Activated T-cell treated with anti-CD3 and anti-CD28 coated beads for 48 hours (primary cell): ENCODE results near the gene NR2F1-AS1.
"Not testable (repeated sequence)": the region's sequence is repeated elsewhere in the genome, so short reads cannot be mapped to it uniquely, and the experiment has no call there.

Experiments used
- DNase-seq: peaks from one replicate; pipeline ENCODE4 v3.0.0-alpha.2; 2020; ENCODE audit warnings: low read depth

Gene NR2F1-AS1

DNA sequence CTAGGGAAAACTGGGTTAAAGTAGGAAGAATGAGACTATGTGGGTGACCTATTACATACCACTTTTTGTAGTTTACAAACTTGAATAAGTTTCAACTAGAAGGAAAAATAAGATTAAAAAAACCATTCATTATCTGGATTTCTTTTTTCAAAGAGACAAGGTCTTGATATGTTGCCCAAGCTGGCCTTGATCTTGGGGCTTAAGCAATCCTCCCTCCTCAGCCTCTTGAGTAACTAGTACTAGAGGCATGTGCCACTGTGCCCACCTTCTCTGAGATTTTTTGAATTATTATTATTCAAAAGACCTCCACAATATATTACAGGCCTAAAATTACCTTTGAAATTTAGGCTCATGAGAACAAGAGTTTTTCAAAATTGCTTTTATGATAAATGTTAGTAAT, 63.2 kb downstream of the NR2F1-AS1 start:
- no peak for DNase-seq

DNA sequence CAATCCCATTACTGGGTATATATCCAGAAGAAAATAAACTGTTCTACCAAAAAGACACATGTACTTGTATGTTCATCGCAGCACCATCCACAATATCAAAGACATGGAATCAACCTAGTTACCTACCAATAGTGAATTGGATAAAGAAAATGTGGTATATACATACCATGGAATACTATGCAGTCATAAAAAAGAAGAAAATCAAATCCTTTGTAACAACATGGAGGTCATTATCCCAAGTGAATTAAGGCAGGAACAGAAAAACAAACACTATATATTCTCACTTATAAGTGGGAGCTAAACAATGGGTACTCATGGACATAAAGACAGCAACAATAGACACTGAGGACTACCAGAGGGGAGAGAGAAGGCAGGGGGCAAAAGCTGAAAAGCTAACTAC, 67.7 kb downstream of the NR2F1-AS1 start:
- DNase-seq = no peak

DNA sequence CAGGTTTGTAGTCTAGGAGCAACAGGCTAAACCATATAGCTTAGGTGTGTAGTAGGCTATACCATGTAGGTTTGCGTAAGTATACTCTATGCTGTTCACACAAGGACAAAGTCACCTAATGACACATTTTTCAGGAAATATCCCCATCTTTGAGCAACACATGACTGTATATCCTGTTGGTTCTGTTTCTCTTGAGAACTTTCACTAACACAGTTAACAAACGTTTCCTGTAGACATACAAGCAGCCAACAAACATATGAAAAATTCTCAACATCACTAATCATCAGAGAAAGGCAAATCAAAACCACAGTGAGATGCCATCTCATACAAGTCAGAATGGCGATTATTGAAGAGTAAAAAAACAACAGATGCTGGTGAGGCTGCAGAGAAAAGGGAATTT, 68.2 kb downstream of the NR2F1-AS1 start:
- DNase-seq = no peak

DNA sequence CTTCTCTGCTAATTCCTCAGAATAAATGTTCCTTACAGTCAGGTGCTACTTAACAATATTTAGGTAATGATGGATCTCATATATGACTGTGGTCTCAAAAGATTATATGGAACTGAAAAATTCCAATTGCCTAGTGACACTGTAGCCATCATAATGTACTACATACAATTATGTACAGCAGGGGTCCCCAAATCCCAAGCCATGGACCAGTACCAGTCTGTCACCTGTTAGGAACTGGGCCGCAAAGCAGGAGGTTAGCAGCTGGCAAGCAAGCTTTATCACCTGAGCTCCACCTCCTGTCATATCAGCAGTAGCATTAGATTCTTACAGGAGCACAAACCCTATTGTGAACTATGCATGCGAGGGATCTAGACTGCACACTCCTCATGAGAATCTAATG, 69.6 kb downstream of the NR2F1-AS1 start:
- DNase-seq = no peak

DNA sequence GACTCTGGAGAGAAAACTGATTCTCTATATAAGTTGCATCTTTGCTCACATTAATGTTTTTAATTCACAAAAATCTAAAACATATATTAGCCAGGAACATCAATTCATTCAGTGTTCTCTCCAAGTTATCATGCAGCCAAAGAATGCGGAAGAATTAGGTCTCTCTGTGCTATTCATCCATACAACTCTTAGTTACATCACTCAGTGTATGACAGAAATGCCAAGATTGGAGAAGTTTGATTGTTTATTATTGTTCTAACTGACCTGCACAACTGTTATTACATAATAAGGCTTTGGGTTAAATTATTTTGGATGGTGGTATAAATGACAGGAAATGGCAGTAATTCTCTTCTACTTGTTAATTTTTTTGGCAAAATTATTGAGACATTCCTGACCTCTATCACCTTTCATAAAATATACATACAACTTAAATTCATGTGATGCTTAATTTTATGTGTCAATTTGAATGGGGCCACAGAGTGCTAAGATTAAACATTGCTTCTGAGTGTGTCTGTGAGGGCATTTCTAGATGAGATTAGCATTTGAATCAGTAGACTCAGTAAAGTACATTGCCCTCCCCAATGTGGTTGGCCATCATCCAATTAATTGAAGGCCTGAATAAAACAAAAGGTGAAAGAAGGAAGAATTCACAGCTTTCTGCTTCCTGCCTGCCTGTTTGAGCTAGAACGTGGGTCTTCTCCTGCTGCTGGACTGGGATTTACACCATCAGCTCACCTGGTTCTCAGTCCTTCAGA, 70.2 kb downstream of the NR2F1-AS1 start:
- no peak for DNase-seq

DNA sequence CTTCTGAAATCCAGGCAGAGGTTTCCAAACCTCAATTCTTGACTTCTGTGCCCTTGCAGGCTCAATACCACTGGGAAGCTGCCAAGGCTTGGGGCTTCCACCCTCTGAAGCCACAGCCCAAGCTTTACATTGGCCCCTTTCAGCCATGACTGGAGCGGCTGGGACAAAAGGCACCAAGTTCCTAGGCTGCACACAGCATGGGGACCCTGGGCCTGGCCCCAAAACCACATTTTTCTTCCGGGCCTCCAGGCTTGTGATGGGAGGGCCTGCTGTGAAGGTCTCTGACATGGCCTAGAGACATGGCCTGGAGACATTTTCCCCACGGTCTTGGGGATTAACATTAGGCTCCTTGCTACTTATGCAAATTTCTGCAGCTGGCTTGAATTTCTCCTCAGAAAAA, 75.5 kb downstream of the NR2F1-AS1 start:
- not testable (repeated sequence) for DNase-seq

DNA sequence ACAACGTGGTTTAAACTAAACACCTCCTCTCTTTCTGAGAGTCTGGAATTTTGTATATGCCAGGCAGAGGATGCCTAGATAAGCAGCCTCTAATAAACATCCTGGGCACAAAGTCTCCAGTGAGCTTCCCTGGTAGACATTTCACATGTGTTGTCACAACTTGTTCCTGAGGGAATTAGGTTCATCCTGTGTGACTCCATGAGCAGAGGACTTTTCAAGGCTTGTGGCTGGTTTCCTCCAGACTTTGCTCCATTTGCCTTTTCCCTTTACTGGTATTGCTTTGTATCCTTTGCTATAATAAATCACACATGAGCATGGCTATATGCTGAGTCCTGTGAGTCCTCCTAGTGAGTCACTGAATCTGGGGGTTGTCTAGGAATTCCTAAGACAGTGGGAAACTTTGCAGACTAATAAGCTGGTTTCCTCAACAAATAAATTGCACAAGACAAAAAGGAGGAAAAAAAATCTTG, 77.4 kb downstream of the NR2F1-AS1 start:
- no peak for DNase-seq

DNA sequence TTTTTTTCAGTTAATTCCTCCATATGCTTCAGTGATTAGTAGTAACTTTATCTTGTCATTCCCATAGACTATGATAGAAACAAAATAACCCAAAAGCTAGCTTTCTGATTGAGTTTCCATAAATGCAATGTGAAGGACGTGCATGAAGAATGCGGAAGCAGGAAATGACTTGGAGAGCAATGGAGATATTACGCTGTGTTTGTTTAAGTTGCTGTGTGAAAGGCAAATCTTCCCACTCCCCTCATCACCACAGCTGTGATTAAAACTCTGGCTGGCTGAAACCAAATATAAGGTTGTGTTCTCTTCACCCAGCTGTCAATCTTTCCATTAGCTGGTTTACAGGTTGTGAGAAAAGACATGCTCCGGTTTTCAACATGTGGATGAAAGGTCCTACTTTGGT, 83.9 kb downstream of the NR2F1-AS1 start:
- DNase-seq = no peak

DNA sequence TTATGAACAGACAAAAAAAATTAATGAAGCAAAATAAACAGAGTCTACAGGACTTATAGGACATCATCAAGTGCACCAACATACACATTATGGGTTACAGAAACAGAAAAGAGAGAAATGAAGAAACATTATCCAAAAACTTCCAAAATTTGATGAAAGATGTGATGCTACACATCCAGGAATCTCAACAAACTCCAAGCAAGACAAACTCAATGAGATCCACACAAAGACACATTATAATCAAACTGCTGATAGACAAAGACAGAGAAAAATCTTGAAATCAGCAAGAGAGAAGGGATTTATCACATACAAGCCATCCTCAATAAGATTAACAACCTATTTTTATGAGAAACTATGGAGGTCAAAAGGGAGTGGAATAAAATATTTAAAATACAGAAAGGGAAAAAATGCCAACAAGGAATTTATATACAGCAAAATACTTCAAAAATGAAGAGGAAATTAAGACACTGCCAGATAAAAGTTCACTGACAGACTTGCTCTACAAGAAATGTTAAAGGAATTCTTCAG, 101.0 kb downstream of the NR2F1-AS1 start:
- no peak for DNase-seq

DNA sequence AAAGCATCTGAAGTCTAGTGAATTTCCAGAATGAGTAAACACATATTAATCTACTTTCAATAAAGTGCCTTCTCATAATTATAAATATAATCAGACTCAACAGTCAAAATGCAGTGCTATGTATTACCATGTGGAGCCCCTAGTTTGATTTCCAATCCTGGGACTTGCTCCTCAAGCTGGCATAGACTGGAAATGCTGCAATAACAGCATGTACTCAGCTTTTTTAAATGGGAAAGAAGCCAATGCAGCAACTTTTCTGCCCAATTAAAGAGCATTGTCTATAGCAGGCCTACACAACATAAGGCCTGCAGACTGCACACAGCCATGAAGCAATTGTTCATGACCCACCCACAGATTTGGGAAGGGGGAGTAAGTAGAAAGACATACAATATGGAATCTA, 103.2 kb downstream of the NR2F1-AS1 start:
- DNase-seq = no peak

DNA sequence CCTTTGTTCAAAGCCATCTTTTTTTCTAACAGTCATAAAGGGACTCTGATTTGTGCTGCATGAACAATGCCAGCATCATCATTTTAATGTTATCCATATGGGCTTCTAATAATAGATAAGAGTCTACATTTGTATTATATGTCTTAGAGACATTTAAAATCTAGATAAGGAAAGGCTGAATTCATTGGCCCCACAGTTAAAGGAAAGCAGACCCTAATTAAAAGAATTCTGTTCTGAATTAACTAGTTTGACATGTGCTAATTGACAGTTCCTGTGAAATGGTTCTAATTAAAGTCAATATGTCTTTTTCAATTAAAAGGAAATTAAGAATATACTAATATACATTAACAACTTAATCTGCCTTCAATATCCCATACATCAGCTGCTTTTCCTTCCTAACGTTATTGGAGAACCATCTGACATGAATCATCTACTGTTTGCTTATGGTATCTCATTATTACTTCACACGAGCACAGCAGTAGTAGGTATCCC, 104.7 kb downstream of the NR2F1-AS1 start:
- DNase-seq = no peak

DNA sequence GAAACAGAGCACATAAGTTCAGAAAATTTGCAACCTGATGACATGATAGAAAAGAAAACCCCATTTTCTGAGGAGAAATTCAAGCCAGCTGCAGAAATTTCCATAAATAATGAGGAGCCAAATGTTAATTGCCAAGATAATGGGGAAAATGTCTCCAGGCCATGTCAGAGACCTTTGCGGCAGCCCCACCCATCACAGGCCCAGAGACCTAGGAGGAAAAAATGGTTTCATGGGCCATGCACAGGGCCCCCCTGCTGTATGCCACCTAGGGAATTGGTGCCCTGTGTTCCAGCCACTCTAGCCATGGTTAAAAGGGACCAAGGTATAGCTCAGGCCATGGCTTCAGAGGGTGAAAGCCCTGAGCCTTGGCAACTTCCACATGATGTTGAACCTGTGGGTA, 118.1 kb downstream of the NR2F1-AS1 start:
- no peak for DNase-seq

DNA sequence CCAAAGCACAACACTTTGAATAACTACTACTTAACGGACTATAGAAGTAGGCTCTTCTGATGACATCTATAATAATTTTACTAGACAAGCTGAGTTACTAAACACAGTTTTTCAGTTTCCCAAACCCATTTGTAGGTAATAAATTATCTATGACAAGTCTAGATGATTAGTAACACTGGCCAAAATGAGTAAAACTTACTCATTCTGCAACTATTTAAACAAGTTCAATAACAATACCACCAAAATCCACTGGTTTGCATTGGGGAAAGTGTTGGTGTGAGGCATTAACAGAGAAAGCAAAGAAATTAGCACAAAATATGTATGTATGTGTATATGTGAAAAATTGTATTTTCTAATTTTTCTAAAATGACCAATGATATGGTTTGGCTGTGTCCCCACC, 119.3 kb downstream of the NR2F1-AS1 start:
- no peak for DNase-seq

DNA sequence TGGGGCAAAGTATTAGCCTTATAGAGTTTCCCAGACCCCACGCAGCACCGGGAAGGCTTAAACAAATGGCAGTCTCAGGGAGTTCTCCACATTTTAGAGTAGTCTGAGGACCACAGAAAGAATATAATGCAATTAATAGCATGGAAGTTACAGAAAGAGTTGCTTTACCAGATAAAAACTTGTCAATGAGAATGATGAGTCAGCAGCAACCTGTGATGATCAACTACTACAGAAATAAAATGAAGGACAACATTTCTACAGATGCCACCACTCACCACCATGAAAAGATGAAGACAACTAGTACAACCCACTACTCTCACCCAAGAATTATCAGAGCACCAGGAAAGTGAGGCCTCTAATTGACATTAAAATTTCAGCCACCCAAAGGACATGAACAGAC, 120.7 kb downstream of the NR2F1-AS1 start:
- DNase-seq = no peak

DNA sequence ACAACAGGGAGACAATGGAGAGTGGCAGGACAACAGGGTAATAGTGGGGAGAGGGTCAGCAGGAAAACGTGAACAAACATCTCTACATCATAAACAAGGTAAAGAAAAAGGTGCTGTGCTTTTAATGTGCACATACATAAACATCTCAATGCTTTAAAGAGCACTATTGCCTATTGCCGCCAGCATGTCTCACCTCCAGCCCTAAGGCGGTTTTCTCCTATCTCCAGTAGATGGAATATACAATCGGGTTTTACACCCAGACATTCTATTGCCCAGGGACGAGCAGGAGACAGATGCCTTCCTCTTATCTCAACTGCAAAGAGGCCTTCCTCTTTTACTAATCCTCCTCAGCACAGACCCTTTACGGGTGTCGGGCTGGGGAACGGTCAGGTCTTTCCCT, 124.2 kb downstream of the NR2F1-AS1 start:
- DNase-seq = not testable (repeated sequence)

DNA sequence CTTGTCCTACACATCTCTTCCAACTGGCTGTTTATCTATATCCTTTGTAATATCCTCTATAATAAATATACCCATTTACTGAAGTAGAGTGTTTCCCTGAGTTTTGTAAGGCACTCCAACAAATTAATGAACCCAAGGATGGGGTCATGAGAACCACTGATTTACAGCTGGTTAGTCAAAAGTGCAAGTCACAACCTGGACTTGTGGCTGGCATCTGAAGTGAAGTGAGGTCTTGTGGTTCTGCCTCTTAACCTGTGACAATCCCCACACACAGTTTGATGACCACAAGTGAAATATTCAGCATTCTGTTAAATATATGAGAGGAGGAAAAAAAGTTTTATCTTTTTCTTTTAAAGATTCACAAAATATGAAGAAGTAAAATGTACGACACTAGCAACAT, 126.1 kb downstream of the NR2F1-AS1 start:
- DNase-seq = no peak

DNA sequence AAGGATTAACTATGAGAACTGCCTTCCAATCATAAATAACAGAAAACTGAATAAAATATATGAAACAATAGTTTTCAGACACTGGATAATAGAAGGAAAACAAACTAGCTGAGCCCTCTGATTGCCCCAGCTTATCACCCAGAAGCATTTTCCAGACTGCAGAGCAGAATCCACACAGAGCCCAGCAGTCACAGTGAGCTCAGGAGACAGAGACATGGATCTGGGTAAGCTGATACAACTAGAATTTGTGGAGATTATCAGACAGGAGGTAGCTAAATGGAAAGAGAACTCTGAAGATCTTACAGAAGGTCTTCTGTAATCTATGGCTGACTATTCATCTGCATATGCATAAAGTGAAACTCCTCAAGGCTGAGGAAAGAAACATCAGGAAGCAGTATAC, 128.8 kb downstream of the NR2F1-AS1 start:
- DNase-seq = no peak

DNA sequence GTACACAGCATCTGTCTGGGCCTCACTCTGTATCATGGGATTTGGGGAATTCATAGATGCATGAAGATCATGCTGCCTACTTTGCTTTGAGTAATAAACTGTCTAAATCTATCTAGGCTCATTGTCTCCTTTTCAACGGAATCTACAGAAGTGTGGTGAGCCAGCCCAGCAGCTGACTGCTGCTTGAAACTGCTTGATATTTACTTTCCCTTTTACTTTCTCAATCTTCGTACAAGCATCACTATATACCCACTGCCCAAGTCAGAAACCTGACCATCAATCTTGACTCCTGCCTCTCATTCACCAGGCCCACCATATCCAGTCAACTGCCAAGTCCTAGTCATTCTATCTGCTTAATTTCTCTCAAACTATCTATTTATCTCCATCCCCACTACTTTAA, 142.9 kb downstream of the NR2F1-AS1 start:
- no peak for DNase-seq

DNA sequence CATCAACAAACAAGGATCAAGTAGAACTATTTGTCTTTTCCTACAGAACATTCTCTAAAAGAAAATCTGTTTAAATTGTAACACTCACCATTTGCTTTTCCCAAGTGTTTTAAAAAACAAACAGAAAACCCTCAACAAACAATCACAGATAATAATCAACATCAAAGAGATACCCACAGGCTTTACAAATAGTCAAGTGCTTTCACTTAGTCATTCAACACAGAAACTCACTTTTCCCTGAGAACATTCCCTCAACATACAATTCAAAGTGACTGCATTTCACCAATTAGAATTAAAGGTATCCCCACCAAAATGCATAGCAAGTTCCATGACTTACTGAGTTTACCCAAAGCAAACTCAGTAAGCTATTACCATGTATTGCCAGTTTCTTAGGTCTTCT, 144.9 kb downstream of the NR2F1-AS1 start:
- DNase-seq = no peak

DNA sequence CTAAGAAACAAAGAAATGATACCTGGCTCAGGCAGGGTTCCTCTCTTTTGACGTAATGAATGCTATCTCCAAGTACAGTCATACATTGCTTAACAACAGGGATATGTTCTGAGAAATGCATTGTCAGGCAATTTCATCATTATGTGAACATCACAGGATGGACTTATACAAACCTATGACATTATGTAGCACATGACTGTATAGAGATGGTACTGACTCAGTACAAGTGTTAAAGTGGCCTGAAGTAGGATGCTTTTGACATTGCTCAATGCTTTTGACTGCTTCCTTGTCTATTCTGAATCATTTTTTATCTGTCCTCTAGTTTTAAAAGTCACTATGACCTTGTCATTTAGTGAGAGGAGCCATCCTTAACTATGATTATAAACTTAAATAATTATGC, 147.6 kb downstream of the NR2F1-AS1 start:
- DNase-seq = no peak

DNA sequence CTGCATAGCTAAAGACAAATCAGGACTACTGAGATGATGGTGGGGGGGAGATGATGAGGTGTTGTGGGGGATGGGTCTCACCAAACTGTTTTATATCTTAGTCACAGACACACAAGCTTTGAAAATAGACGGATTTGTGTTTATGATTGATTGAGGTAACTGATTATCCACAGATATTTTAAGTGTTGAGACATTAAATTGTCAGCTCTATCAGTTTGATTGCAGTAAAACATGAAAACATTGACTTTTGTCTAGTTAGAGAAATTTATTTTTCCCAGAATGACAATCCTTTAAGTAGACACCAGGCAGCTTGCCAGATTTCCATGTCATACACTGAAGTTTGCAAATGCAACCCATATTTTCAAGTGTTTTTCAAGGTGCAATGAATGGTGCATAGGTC, 149.8 kb downstream of the NR2F1-AS1 start:
- no peak for DNase-seq

DNA sequence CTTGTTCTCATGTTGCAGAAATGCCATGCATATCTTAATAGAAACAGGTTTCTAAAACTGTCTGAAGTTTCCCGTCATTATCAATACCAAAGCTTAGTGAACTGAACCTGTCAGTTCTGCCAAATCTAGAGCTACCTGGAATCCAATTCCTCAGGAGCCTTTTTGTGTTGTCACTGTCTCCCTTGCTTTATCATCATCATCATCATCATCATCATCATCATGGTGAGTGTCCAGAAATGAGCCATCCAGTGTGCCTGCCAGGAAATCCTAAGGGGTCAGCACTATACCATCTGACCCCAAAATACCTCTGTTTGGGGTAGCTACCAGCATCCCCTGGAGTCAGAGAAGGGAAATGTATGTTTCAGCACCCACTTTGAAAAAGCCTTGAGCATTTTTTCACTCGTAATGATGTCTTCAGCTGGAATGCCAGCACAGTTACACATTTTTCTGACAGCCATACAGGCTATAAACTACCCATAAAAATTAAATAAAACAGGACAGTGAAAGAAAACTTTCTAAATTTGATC, 150.3 kb downstream of the NR2F1-AS1 start:
- DNase-seq = no peak

DNA sequence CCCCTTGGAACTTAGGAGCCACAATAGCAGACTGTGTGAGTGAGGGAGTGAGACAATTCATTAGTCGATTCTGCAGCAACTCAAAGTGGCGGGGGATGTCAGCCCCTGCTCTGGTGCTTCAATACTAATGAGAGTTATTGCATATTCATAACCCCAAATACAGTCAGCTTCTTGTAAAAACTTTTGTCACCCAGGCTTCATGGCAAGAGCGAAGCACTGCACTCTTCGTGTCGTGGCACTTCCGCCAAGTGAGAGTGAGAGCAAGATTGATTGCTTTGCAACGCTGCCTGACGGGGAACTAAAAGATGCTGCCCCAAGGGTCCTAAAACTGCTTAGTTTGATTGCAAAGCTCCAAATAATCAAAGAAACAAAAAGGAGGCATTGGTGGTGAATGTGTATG, 150.9 kb downstream of the NR2F1-AS1 start:
- DNase-seq = no peak

DNA sequence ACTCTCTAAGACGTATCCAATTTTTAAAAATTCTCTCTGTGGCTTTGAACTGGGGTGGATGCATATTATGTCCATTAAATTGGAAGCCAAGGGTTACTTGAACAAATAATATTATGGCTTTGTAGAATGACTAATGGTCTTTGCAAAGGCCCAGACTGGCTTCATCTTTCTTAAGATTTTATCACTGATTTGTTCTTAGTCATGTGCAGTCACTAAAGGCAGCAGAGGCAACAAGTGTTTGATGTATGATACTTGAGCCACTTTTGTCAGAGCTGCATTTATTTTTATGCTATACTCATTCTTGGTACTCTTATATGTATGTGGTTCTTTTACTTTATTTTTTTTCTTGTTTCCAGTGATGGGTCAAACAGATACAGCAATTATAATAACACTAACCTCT, 152.2 kb downstream of the NR2F1-AS1 start:
- DNase-seq = no peak
